HEK293T (cell line): Measurements from ENCODE around the gene ARHGAP5.
"Not testable (repeated sequence)": the region's sequence is repeated elsewhere in the genome, so short reads cannot be mapped to it uniquely, and the experiment has no call there.

Experiments
- CTCF ChIA-PET: fragments of 350-600 bp; formaldehyde crosslinking; extraction: SDS; loops from one replicate; lab custom pipeline; 2021; ENCODE audit warnings: antibody characterized with exemption, inconsistent platforms; lab: Yijun Ruan, JAX
- POLR2A ChIA-PET: fragments of 350-600 bp; formaldehyde crosslinking; extraction: SDS; loops from one replicate; lab custom pipeline; 2020; ENCODE audit warnings: antibody characterized with exemption, inconsistent platforms; lab: Yijun Ruan, JAX
- DNase-seq: peaks from one replicate; pipeline ENCODE4 v3.0.0; 2012; ENCODE audit warnings: mixed read lengths; ENCODE audit errors: extremely low spot score
- ARNT ChIP-seq: fragments of 450-650 bp; IDR thresholded peaks from 2 replicates; pipeline ENCODE4 v1.6.1; 2017; ENCODE audit warnings: mild to moderate bottlenecking
- BHLHE40 ChIP-seq: fragments of 450-650 bp; IDR thresholded peaks from 2 replicates; pipeline ENCODE4 v1.6.1; 2016; ENCODE audit warnings: mild to moderate bottlenecking, moderate library complexity, borderline replicate concordance
- CTBP1 ChIP-seq: fragments of 450-650 bp; IDR thresholded peaks from 2 replicates; pipeline ENCODE4 v1.6.1; 2016; ENCODE audit warnings: borderline replicate concordance
- ELF4 ChIP-seq: fragments of 450-650 bp; IDR thresholded peaks from 2 replicates; pipeline ENCODE4 v1.6.1; 2017; ENCODE audit warnings: antibody characterized with exemption
- FOXA1 ChIP-seq: fragments of 450-650 bp; IDR thresholded peaks from 2 replicates; pipeline ENCODE4 v1.6.1; 2016; ENCODE audit warnings: mild to moderate bottlenecking
- FOXK2 ChIP-seq: fragments of 450-650 bp; IDR thresholded peaks from 2 replicates; pipeline ENCODE4 v1.6.1; 2016; ENCODE audit warnings: mild to moderate bottlenecking
- FOXM1 ChIP-seq: fragments of 450-650 bp; IDR thresholded peaks from 2 replicates; pipeline ENCODE4 v1.6.1; 2017; ENCODE audit warnings: mild to moderate bottlenecking, borderline replicate concordance
- HDGF ChIP-seq: fragments of 450-650 bp; IDR thresholded peaks from 2 replicates; pipeline ENCODE4 v1.6.1; 2017; ENCODE audit warnings: antibody characterized with exemption, borderline replicate concordance
- L3MBTL2 ChIP-seq: fragments of 450-650 bp; conservative IDR thresholded peaks from 2 replicates; pipeline ENCODE4 v1.6.1; 2016; ENCODE audit warnings: mild to moderate bottlenecking
- LEF1 ChIP-seq: fragments of 450-650 bp; IDR thresholded peaks from 2 replicates; pipeline ENCODE4 v1.6.1; 2017; ENCODE audit warnings: mild to moderate bottlenecking, borderline replicate concordance
- NFRKB ChIP-seq: fragments of 450-650 bp; IDR thresholded peaks from 2 replicates; pipeline ENCODE4 v1.6.1; 2016; ENCODE audit warnings: mild to moderate bottlenecking, moderate library complexity
- SP1 ChIP-seq: fragments of 450-650 bp; IDR thresholded peaks from 2 replicates; pipeline ENCODE4 v1.6.1; 2017
- SUZ12 ChIP-seq: fragments of 450-650 bp; IDR thresholded peaks from 2 replicates; pipeline ENCODE4 v1.6.1; 2016; ENCODE audit warnings: mild to moderate bottlenecking
- TARDBP ChIP-seq: fragments of 450-650 bp; IDR thresholded peaks from 2 replicates; pipeline ENCODE4 v1.6.1; 2016
- ZNF384 ChIP-seq: fragments of 450-650 bp; IDR thresholded peaks from 2 replicates; pipeline ENCODE4 v1.6.1; 2016
- TF ChIP-seq, protein P1 (sequence below): fragments of 450-650 bp; IDR thresholded peaks from 2 replicates; pipeline ENCODE4 v1.6.1; 2016

Gene ARHGAP5

DNA sequence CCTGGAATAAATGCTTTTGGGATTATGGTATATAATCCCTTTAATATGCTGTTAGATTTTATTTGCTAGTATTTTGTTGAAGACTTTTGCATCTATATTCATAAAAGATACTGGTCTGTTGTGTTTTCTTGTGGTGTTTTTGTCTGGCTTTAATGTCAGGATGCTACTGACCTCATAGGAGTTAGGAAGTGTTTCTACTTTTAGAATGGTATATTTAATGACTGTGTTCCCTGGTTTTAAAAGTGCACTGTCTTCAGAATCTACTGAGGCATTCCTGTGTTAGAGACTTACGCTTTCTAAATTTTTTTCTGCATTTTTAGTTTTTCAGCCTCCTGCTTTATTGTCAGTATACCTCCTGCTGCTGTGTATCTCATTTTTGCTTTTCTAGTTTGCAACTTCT lies 51.6 kb downstream of the ARHGAP5 start:
- ChIA-PET CTCF (no interaction called here), POLR2A (no interaction called here)
- no peak for DNase-seq
- TF ChIP-seq FOXK2 (no peak), ELF4 (no peak), ARNT (no peak), BHLHE40 (no peak)

DNA sequence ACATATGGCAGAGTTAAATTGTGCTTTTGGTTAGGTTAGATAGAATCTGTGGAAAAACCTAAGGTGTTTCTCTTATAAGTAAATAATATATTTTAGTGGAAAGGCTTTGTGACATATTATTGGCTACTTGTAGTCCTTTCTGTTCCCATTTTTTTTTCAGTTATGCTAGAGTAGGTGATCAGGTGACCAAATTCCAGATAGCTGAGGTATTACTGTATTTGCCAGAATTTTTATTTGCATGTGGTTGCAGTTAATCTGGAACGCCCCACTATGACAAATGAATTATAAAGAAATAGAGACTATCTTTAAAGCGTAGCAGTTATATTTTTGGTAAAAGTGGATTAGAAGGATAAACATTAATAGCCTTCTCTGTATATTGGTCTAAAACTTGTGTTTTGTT lies 52.0 kb downstream of the ARHGAP5 start:
- DNase-seq: no peak
- ChIA-PET CTCF (no interaction called here), POLR2A (no interaction called here)
- no peak for TF ChIP-seq FOXA1
- TF ChIP-seq FOXK2: no peak
- TF ChIP-seq HDGF: no peak
- TF ChIP-seq ELF4: no peak
- no peak for TF ChIP-seq SP1
- TF ChIP-seq LEF1: no peak

DNA sequence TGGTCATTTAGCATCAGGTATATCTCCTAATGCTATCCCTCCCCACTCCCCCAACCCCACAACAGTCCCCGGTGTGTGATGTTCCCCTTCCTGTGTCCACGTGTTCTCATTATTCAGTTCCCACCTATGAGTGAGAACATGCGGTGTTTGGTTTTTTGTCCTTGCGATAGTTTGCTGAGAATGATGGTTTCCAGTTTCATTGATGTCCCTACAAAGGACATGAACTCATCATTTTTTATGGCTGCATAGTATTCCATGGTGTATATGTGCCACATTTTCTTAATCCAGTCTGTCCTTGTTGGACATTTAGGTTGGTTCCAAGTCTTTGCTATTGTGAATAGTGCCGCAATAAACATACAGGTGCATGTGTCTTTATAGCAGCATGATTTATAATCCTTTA lies 54.6 kb downstream of the ARHGAP5 start:
- POLR2A ChIA-PET, CTCF ChIA-PET, DNase-seq: not testable (repeated sequence)

DNA sequence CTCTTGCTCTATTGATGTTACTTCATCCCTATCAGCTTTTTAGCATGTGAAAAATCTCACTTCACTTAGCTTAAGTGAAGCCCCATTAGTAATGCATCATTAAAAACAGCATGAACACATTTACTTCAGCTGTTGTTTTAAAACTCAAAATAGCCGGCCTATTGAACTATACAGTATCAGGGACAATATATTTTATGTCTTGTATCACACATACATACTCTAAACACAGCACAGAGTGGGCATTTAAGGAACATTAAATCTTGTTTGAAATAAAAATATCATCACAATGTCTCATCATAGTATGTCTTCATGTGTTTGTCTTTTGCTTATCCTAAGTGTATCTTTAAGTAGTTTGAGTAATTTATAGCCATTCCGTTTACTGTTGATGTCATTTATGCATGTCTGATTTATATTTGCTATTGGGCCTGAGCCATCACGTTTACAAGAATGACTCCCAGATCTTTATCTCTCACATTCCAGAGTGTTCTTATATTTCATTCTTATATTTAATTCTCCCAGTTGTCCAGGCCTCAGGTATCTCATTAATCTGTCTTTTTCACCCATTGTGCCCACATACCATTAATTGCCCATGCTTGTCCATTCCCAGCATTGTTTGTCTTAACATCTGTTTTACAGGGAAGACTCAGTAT lies 57.5 kb downstream of the ARHGAP5 start:
- ChIA-PET CTCF (no interaction called here), POLR2A (no interaction called here)
- TF ChIP-seq ZNF384 (peak; percentile 84), FOXM1 (no peak), L3MBTL2 (peak; percentile 17; the same call in 1 of the 2 replicates), TARDBP (peak; percentile 83), ARNT (peak; percentile 93), SUZ12 (no peak), CTBP1 (peak; percentile 100), ELF4 (no peak), LEF1 (peak; percentile 99), NFRKB (no peak), HDGF (no peak), BHLHE40 (peak; percentile 43; the same call in 1 of the 2 replicates), SP1 (no peak), FOXA1 (peak; percentile 81; the same call in 1 of the 2 replicates), FOXK2 (peak; percentile 89)
- TF ChIP-seq, protein P1, sequence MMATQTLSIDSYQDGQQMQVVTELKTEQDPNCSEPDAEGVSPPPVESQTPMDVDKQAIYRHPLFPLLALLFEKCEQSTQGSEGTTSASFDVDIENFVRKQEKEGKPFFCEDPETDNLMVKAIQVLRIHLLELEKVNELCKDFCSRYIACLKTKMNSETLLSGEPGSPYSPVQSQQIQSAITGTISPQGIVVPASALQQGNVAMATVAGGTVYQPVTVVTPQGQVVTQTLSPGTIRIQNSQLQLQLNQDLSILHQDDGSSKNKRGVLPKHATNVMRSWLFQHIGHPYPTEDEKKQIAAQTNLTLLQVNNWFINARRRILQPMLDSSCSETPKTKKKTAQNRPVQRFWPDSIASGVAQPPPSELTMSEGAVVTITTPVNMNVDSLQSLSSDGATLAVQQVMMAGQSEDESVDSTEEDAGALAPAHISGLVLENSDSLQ: peak; percentile 98
- peak; percentile 53 for DNase-seq

DNA sequence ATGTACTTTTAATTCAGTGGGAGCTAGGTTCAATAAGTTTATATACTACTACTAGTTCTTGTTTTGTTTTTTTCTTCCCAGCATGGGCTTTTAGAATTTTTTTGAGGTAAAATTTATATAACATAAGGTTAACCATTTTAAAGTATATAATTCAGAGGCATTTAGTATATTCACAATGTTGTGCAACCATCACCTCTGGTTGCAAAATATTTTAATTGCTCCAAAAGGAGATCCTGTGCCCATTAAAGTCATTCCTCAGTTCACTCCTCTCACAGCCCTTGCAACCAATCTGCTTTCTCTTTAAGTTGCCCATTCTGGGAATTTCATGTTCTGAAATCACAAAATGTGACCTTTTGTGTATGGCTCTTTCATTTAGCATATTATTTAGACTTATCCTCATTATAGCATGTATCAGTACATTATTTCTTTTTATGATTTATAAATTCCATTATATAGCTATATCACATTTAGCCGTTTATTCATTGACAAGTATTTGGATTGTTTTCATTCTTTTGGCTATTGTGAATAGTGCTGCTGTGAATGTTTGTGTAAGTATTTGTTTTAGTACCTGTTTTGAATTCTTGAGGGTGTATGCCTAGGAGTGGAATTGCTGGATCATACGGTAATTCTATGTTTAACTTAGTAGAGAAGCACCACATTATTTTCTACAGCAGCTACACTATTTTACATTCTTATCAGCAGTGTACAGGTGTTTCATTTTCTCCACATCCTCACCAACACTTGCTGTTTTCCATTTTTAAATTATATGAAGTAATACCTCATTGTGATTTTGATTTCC lies 59.1 kb downstream of the ARHGAP5 start:
- POLR2A ChIA-PET: no interaction called here
- no peak for DNase-seq
- CTCF ChIA-PET: no interaction called here
- no peak for TF ChIP-seq L3MBTL2
- no peak for TF ChIP-seq NFRKB
- TF ChIP-seq, protein P1: no peak
- no peak for TF ChIP-seq LEF1
- TF ChIP-seq FOXM1: no peak
- TF ChIP-seq SP1: no peak
- TF ChIP-seq CTBP1: no peak
- TF ChIP-seq BHLHE40: no peak
- no peak for TF ChIP-seq TARDBP
- no peak for TF ChIP-seq ZNF384
- TF ChIP-seq ARNT: no peak
- no peak for TF ChIP-seq HDGF
- no peak for TF ChIP-seq FOXA1
- no peak for TF ChIP-seq ELF4
- no peak for TF ChIP-seq SUZ12
- no peak for TF ChIP-seq FOXK2

DNA sequence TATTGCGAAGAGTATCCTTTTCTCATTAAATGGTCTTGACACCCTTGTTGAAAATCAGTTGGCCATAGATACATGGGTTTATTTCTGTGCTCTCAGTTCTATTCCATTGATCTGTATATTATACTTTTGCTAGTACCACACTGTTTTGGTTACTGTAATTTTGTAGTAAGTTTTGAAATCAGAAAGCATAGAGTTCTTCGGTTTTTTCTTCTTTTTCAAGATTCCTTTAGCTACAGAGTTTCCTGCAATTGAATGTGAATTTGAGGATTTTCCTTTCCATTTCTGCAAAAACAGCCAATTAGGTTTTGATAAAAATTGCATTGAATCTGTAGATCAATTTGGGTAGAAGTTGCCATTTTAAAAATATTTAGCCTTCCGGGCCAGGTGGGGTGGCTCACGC lies 60.2 kb downstream of the ARHGAP5 start:
- ChIA-PET CTCF (no interaction called here), POLR2A (no interaction called here)
- no peak for DNase-seq
- TF ChIP-seq L3MBTL2 (no peak), NFRKB (no peak), ARNT (no peak), LEF1 (no peak), FOXM1 (no peak), FOXA1 (no peak), BHLHE40 (no peak), ZNF384 (no peak), HDGF (no peak), SUZ12 (no peak)
- TF ChIP-seq, protein P1: no peak
